HG03060 (cell line): ENCODE measurements around the gene CYTH1.
"Not testable (repeated sequence)": the region's sequence is repeated elsewhere in the genome, so short reads cannot be mapped to it uniquely, and the experiment has no call there.

Experiments
- ATAC-seq: cut with Tn5 transposase; IDR thresholded peaks from one replicate; pipeline ENCODE4 v1.9.1; 2021; ENCODE audit warnings: low read depth, moderate number of reproducible peaks; ENCODE audit not compliant: unreplicated experiment

Gene CYTH1

DNA sequence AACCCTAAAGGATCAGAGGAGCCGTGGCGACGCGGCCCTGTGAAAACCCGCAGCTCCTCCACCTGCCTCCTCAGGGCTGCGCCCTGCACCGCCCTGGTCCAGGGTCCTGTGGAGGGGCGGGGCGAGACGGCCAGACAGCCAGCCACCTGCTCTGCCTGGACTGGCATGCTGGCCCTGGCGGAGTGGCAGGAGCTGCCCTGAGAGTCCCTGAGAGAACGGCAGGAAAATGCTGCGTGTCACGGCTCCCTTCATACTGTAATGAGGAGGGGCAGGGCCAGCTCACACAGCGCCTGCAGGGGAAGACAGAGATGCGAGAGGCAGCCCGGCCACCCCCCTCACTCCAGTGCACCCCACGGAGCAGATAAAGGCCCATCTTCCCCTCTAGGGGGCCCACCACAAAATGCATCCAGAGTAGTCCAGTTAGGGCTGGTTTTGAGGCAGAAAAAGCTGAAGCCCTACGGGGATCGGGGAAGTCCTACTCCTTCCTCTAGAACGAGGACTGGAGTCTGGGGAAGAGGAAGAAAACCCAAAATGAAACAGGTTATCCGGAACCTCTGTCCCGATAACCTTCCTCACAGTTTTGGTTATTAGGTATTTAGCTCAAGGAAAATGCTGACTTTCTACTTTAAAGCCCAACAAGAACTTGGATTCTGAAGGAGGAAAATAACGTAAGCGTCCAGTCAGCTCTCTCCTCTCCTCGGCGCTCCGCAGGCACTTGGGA, 107.3 kb downstream of the CYTH1 start:
- no peak for ATAC-seq

DNA sequence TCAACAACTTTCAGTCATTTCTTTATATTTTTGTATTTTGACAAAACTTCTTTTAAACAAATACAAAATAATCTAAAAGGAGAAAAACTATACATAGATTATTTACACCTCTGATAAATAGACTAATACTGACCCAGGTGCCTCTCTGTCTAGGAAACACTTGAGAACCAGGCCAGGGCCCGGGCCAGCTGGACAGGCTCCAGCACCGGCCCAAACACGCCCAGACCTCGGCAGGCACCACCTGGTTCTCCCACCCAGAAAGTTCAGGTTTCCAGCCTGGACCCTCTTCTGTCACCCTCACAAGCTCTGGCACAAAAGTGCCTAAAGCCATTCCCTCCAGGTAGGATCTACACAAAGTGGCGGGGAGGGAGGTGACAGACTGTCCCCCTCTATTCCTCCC, 107.9 kb downstream of the CYTH1 start:
- ATAC-seq, result no peak

DNA sequence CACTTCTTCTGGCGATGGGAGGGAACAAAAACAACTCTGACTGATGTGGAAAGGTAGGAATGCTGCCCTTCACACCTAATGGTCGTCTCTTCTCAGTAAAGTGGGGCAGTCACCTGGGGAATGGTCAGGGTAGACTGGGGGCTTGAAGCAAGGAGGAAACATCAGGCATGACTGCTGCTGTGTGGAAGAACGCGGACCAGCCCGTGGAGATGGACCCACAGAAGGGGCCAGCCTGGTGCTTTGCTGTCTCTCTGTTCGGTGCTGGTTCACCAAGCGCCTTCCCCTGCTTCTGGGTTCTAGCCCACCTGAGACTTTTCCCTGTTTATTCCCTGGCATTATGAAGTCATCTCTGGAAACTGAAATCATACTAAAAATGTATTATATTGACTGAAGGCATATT, 108.7 kb downstream of the CYTH1 start:
- no peak for ATAC-seq

DNA sequence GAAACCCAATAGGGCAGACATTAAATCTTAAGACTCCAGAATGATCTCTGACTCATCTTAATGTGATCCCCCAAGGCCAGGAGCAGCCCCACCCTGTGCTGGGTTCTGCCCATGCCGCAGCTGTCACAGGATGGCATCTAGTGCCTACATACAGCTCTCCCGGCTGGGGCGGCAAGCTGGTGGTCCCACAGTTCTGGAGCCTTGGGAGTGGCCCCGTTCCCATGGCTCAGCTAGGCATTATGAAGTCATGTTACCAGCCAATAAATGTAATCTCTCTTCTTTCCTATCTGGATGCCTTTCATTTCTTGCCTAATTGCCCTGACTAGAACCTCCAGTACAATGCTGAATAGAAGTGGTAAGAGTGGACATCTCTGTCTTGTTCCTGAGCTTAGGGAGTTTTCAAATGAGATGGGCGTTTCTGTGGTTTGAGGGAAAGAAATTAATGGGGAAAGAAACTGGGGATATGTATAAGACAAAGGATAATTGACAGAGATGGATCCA, 109.2 kb downstream of the CYTH1 start:
- ATAC-seq, result no peak

DNA sequence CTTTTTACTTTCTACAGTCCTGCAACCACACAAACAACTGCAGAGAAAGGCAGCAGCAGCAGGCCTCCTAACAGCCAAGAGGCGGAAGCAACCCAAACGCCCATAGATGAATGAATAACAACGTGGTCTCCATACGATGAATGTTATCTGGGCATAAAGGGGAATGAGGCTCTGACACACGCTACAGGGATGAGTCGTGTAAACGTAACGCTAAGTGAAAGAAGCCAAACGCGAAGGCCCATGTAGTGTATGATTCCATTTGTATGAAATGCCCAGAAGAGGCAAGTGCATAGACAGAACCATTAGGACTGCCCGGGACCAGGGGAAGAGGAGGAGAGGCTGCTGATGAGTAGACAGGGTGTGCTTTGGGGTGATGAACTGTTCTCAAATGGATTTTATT, 110.1 kb downstream of the CYTH1 start:
- ATAC-seq, result no peak

DNA sequence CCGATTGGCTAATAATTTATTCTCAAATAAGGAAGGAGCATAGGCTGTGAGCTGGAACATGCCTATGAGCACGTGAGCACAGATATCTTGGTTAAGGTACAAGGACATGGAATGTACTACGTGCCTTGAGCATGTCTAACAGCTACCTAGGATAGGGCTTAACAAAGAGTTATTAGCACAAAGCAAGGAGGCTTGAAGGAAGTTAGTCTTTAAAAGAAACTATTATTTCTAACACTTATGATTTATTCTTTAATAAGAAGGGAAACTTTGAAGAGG, 110.4 kb downstream of the CYTH1 start:
- not testable (repeated sequence) for ATAC-seq

DNA sequence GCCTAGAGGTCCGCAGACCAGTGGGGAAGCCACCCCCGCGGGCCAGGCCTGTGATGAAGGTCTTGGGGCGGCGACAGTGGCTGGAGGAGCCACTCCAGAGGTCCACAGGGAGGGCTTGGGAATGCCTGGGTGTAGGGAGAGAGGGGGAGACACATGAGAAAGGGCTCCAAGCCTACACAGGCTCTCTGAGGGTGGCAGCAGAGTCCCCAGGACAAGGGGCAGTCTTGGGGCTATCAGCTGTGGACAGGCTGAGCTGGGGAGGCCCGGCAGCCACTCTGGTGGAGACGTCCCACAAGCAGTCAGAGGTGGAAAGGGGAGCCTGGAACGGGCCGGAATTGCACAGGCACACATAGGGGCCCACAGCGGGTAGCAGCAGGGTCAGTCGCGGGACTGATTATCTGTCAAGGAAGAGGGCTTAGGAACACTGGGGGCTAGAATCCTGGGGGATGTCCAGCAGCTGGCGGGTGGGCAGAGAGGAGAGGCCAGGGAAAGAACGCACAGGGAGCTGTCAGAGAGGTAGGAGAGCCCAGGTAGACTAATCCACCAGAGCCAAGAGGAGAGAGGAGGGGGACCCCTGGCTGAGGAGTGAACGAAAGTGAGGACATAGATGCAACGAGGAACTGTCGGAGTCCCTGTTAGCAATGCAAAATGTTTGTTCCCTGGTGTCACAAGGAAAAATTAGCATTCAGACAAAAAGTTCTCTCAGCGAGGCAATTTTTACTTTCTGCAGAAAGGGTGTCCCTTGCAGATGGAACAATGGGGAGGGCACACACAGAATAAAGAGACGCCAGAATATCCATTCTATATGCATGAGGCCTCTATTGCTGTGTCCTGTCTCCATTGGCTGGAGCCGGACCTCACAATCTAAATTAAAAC, 111.0 kb downstream of the CYTH1 start:
- no peak for ATAC-seq

DNA sequence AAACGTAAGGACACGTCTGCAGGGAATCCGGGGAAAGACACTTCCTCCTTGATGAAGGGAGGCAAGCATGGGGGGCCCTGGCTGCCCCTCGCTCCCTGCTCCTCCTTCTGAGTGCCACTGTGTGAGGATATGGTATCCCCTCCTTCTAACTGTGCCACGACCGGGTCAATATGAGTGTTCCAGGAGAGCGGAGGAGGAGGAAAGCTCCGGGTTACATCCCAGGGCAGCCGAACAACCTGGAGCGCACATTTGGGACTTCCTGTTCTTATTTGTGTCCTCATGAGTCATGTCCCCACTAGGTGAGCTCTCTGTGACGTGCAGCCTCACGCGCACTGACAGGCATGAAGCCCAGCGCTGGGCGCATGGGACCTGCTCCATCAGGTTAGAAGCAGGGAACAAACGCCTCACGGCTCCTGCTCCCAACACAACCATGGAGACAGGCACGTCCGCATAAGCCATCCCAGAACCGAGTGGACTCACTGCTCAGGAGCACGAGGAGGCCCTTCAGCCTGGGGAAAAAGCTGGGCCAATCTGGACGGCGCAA, 112.0 kb downstream of the CYTH1 start:
- ATAC-seq, result no peak

DNA sequence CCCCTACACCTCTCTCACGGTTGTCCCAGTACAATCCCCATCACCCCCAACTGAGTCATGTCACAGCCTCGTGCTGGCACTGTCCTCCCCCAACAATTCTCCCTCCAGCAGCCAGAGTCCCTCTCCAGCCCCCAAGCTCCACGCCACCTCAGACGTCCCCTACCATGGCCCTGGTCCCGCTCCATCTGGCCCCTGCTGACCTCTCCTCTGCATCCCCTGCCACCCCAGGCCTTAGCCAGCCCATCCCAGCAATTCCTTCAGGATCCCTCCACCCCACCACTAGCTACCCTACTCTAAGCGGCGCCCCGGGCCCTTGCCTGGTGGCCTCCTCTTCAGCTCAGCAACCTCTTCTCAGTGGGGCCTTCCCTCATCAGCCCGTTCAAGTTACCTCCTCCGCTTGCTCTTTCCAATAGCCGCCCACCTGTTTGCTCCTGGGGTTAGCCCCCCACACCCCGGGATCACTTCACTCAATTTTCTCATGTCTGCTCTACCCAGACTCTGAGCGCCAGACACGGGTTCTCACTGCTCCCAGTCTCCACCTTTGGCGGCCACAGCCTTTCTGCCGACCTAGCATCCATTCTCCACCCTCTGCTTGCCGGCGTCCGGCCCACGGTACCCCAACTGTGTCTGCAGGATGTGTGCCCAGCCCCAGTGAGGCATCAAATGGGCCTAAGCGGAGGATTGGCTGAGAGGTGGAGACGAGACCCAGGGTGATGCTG, 112.7 kb downstream of the CYTH1 start:
- no peak for ATAC-seq

DNA sequence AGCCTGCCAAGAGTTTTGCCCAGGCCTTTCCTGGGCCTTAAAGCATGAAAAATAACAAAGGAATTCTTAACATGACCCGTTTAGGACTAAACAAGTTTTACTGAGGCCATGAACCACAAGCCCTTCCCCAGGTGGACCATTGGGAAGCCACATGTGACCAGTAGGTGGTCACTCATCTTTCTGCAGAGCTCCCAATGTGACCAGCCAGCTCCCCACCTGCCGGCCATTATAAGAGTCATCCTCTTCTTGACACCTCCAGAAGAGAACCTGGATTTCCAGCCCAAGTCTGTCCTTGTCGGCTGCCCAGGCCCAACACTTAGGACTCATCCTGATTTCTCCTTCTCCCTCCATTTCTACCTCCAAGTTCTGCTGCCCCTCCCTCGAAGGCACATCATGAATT, 113.2 kb downstream of the CYTH1 start:
- ATAC-seq, result no peak

DNA sequence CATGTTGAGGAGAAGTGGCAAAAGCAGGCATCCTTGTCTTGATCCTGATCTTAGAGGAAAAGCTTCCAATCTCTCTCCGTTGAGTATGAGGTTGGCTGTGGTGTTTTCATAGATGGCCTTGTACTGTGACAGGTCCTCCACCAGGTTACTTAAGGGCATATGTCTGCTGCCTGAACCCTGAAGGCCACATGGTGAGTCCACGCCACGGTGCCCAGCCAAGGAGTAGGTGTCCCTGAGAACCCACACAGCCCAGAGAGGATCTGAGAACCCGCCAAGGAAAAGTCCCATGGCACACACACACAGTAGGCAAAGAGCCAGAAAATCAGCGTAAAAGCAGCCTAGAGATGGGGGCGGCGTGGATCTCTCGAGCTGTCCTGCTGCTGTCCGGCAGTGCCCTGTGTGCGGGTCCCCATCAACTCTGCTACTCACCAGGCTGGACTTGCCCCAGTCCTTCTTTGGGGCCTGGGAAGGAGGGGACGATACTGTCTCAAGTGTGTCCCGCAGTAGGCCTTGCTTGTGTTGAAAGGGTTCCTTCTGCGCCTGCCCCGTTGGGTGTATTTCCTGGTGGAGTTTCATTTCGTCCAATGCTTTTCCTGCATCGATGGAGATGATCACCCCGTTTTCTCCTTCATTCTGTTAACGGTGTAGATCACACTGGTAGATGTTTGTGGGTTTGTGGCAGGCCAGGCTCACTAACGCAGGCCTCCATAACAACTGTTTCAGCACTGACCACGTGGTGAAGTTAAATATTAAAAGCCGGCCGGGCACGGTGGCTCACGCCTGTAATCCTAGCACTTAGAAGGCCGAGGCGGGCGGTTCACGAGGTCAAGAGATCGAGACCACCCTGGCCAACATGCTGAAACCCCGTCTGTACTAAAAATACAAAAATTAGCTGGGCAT, 114.1 kb downstream of the CYTH1 start:
- ATAC-seq, result no peak

DNA sequence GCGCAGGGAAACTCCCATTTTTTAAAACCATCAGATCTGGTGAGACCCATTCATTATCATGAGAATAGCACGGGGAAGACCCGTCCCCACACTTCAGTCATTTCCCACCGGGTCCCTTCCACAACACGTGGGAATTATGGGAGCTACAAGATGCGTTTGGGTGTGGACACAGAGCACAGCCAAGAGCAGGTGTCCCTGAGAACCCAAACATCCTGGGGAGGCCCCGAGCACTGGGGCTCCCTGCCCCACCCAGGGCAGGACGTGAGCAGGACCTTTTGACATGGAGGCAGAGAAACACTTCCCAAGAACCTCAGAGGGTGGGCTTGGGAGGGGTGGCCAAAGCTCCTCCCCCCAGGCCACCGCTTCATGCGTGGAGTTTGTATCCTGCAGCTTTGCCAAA, 115.0 kb downstream of the CYTH1 start:
- no peak for ATAC-seq

DNA sequence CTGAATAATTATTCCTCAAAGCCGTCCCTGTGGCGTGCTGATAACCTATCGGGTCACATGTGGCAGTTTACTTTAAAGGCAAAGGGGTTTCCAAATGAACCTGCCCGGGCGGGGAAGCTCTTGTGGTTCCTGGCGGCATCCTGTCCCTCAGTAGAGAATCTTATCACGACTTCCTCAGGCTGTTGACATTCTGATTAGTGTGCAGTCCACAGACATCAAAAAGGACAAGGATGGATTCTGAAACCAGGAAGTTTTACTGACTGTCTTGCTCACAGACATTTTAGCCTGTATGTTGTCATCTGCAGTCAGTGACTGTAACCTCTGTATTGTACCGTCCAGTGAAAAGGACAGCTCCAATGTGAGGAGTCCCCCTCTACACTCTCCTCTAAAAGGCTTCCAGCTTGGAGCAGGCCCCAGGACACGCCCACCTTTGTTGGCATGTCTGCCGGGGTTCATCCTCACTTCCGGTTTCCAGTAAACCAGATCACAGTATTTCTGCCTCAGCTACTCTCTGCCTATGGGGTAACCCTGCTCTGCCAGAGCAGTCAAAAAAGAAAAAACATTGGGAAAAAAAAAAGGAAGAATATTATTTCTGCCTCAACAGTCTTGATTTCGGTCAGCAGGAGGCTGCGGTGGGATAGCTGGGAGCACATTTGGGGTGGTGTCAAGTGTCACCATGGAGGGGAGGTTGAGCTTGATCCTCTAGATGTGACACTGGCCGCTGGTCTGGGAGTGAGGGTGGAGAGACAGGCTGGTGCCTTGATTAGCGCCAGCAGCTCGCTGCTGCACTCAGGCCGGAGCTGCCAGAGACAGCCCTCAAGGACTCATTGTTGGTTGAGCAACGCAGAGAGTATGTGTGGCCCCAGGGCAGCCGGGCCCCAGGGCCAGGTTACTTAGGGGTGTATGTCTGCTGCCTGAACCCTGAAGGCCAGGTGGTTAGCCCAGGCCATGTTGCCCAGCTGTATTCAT, 115.8 kb downstream of the CYTH1 start:
- ATAC-seq, result no peak

DNA sequence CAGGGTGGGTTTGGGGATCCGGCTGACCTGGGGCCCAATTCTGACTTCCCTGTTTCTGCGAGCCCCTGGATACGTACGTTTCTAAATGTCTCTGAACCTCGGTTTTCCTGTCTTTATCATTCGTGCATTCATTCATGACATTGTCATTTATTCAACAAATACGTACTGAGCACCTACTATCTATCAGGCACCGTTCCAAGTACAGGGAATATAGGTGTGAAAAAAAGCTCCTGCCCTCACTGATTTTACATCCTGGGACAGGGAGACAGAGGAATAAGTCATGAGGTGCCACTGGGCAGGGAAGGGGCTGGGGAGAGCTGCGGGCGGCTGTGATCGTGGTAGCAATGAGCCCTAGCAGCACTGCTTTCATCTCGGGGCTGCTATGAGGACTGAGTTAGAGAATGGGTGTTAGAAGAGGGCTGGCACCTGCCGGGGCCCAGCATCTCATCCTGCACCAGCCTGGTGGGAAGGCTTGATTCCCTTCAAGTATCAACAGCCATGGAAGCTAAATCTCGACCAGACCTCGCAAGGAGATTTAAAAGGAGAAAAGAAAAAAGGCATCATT, 116.6 kb downstream of the CYTH1 start:
- no peak for ATAC-seq

DNA sequence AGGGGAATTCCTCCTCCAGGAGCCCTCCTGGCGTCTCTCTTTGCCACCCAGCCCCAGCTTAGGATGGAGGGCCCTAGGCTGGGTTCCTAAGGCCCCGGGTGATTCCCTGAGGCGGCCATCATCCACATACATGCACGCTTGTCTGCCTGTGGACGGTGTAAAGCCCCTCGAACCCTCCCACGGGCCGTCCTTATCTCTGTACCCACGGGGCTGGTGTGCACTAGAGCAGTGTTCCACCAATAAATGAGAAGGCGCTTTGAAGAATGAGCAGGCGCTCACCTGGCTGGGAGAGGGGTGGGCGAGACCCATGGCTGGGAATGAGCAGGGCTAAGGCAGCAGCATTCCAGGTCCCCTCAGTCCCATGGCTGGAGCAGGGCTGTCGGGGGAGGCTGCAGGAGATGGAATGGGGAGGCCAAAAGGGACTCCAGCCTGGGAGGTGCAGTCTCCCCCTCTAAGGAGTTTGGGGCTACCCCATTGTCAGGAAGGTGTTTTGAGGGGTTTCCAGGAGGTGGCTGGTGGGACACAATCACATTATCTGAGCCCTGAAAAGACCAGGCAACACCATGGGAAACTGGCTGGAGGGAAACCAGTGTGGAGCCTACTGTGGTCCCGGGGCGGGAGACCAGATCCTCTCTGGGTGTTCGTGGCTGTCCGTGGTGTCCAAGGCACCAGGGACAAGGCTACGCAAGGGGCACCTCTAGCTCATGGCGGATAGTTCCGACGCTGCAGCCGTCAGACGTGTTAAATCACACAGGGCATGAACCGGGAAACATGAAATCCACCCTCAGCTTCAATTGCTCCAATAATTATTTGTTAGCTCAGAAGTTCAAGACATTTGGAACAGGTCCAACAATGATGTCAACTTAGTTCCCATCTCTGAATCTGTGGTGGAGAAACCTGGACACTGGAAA, 117.3 kb downstream of the CYTH1 start:
- ATAC-seq, result no peak

DNA sequence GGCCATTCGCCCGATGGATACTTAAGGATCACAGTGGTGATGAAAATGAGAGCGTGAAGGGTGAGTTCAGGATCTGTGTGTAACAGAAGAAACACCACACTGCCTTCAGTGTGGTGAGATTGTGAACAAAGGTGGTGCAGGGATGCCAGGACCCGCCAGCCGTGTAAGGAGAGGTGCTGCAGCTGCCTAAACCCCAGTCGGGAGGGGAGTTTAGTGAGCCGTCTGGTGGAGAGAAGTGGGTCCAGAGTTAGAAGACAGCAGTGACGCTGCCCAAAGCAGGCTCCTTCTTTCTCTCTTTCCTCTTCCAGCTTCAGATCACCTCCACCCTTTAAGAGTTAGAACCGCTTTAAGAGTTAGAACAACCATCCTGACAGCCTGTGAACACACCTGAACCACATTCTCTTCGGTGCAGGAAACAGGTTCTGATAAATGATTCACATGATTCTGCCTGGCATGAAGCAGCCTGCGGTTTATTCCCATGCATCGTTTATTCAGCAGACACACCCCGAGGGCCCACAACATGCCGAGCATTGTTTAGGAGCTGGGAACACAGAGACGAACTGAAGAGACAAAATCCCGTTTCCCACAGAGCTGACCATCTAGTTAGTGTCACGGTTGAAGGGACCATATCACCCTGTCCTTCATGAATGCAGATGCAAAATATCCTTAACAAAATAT, 120.8 kb downstream of the CYTH1 start:
- no peak for ATAC-seq

DNA sequence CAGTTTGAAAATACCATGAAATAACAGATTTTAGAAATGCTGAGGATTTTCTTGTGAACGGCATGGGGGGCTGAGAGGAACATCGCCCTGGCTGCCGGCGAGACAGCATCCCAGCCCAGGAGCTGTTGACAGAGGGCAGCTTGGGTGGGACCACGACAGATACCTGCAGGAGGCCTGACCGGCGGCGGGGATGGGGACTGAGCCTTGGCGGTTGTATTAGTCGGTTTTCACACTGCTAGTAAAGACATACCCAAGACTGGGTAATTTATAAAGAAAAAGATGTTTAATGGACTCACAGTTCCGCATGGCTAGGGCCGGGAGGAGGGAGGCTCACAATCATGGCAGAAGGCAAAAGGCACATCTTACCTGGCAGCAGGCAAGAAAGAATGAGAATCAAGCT, 122.5 kb downstream of the CYTH1 start:
- no peak for ATAC-seq
